DMS53 treated with DMSO at 0.1 percent for 48 hours (cell line): ENCODE data around the gene ATRNL1.
"Not testable (repeated sequence)": the region's sequence is repeated elsewhere in the genome, so short reads cannot be mapped to it uniquely, and the experiment has no call there.

Experiments
- DNase-seq: peaks from one replicate; lab custom pipeline; 2025; ENCODE audit not compliant: unreplicated experiment; lab: John Stamatoyannopoulos, UW

Gene ATRNL1

GRCh38 chr10:115173915-115174443 lies 80.8 kb downstream of the ATRNL1 start:
- DNase-seq, result no peak

GRCh38 chr10:115207276-115207675 lies 114.1 kb downstream of the ATRNL1 start:
- DNase-seq, result not testable (repeated sequence)

- no peak for DNase-seq
These were observed 116.0 kb downstream of the ATRNL1 start for GRCh38 chr10:115209133-115209532.

- DNase-seq, result no peak
These were observed 121.7 kb downstream of the ATRNL1 start for GRCh38 chr10:115214829-115215228.

- no peak for DNase-seq
These were observed 126.0 kb downstream of the ATRNL1 start for GRCh38 chr10:115219203-115219602.

- no peak for DNase-seq
These were observed 128.9 kb downstream of the ATRNL1 start for GRCh38 chr10:115222039-115222438.

GRCh38 chr10:115239761-115240160 lies 146.6 kb downstream of the ATRNL1 start:
- no peak for DNase-seq

- no peak for DNase-seq
These were observed 157.6 kb downstream of the ATRNL1 start for GRCh38 chr10:115250784-115251183.

- not testable (repeated sequence) for DNase-seq
These were observed 160.6 kb downstream of the ATRNL1 start for GRCh38 chr10:115253765-115254164.

- no peak for DNase-seq
These were observed 179.3 kb downstream of the ATRNL1 start for GRCh38 chr10:115272482-115272881.

- no peak for DNase-seq
These were observed 185.1 kb downstream of the ATRNL1 start for GRCh38 chr10:115278294-115278693.

- DNase-seq, result no peak
These were observed 202.1 kb downstream of the ATRNL1 start for GRCh38 chr10:115295213-115295805.

- DNase-seq, result no peak
These were observed 206.9 kb downstream of the ATRNL1 start for GRCh38 chr10:115300080-115300479.

- DNase-seq, result not testable (repeated sequence)
These were observed 226.5 kb downstream of the ATRNL1 start for GRCh38 chr10:115319669-115320068.

- peak; percentile 33 for DNase-seq
These were observed 228.2 kb downstream of the ATRNL1 start for GRCh38 chr10:115321360-115321759.

- no peak for DNase-seq
These were observed 235.2 kb downstream of the ATRNL1 start for GRCh38 chr10:115328331-115328730.

- no peak for DNase-seq
These were observed 242.2 kb downstream of the ATRNL1 start for GRCh38 chr10:115335366-115335765.

- peak; percentile 80 for DNase-seq
These were observed 262.1 kb downstream of the ATRNL1 start for GRCh38 chr10:115355162-115355760.

- not testable (repeated sequence) for DNase-seq
These were observed 274.8 kb downstream of the ATRNL1 start for GRCh38 chr10:115367920-115368319.

GRCh38 chr10:115379064-115379463 lies 285.9 kb downstream of the ATRNL1 start:
- DNase-seq, result no peak

GRCh38 chr10:115384665-115385064 lies 291.5 kb downstream of the ATRNL1 start:
- DNase-seq, result no peak

GRCh38 chr10:115390607-115391006 lies 297.4 kb downstream of the ATRNL1 start:
- DNase-seq, result no peak

- DNase-seq, result no peak
These were observed 304.9 kb downstream of the ATRNL1 start for GRCh38 chr10:115398026-115398425.
